HG02938 (cell line): Measurements from ENCODE around the gene DNAJC5.
"Not testable (repeated sequence)": the region's sequence is repeated elsewhere in the genome, so short reads cannot be mapped to it uniquely, and the experiment has no call there.

Experiments
- ATAC-seq: cut with Tn5 transposase; IDR thresholded peaks from one replicate; pipeline ENCODE4 v1.9.1; 2021; ENCODE audit warnings: mild to moderate bottlenecking, moderate library complexity; ENCODE audit not compliant: unreplicated experiment

The DNAJC5 gene

GRCh38 chr20:63966172-63966943 lies 71.4 kb downstream of the DNAJC5 start:
- no peak for ATAC-seq

GRCh38 chr20:63966944-63967322 lies 72.0 kb downstream of the DNAJC5 start:
- ATAC-seq, result no peak

- no peak for ATAC-seq
Measured at GRCh38 chr20:63967330-63968135, 72.6 kb downstream of the DNAJC5 start.

- no peak for ATAC-seq
Measured at GRCh38 chr20:63968136-63968927, 73.4 kb downstream of the DNAJC5 start.

GRCh38 chr20:63968928-63969760 lies 74.2 kb downstream of the DNAJC5 start:
- no peak for ATAC-seq

- ATAC-seq, result no peak
Measured at GRCh38 chr20:63969838-63970713, 75.2 kb downstream of the DNAJC5 start, which contains the start of gene ZNF512B. ZNF512B (minus strand) TSS chr20:63969930; CDS start chr20:63967950, 1,980 bp downstream.

GRCh38 chr20:63970714-63971431 lies 75.9 kb downstream of the DNAJC5 start:
- ATAC-seq, result no peak

GRCh38 chr20:63971960-63972311 lies 77.0 kb downstream of the DNAJC5 start:
- ATAC-seq, result not testable (repeated sequence)

GRCh38 chr20:63972312-63973159 lies 77.6 kb downstream of the DNAJC5 start:
- no peak for ATAC-seq

GRCh38 chr20:63973160-63973479 lies 78.2 kb downstream of the DNAJC5 start:
- ATAC-seq, result no peak

GRCh38 chr20:63973636-63974401 lies 78.9 kb downstream of the DNAJC5 start:
- no peak for ATAC-seq

- ATAC-seq, result no peak
Measured at GRCh38 chr20:63974402-63975200, 79.7 kb downstream of the DNAJC5 start.

- ATAC-seq, result not testable (repeated sequence)
Measured at GRCh38 chr20:63976511-63976910, 81.6 kb downstream of the DNAJC5 start.

- ATAC-seq, result no peak
Measured at GRCh38 chr20:63976980-63977738, 82.2 kb downstream of the DNAJC5 start.

- no peak for ATAC-seq
Measured at GRCh38 chr20:63977739-63978276, 82.9 kb downstream of the DNAJC5 start.
